ENCODE results near the gene KLLN. TPM values are rescaled to one million over a fixed set of nuclear protein-coding genes. Genes with fewer than 3 reads are reported as not detected.

The KLLN gene
- total and polyA plus RNA-seq, 2 of the 13 experiments (the other 11 are each of a cell fraction or from before 2014, with no cell fraction given) = 0.08 to 0.44 TPM

DNA sequence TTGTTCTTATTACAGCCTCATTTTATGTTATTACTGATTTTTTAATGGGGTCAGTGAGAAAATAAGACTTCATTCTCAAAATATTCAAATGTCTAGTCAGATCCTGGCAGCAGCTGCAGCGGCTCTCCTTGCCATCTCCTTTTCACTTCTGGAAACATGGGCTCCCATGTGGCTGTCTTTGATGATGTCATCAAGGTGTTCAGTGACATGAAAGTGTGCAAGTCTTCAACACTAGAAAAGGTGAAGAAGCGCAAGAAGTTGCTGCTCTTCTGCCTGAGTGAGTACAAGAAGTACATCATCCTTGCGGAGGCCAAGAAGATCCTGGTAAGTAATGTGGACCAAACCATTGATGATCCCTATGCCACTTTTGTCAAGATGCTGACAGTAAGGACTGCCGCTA, 19.6 kb downstream of the KLLN start:
- Histone ChIP-seq H3K9ac (ENCODE audit: insufficient read depth, low read depth, low read length) (no peak overlapping the region), H3K27me3 (ENCODE audit: control insufficient read depth in 1 of 2, insufficient read depth in 2 of 2, low read length in 2 of 2) (no peaks in the 10 kb centered on the region), H4K20me1 (ENCODE audit: insufficient read depth, low read length) (no peaks in the 10 kb centered on the region), H3K27ac (ENCODE audit: extremely low read length, insufficient read depth, low read length) (peak overlapping the region; percentile 31), H3K4me2 (ENCODE audit: low read depth, low read length) (no peak overlapping the region), H3K36me3 (replicated peaks in 1 of 2; ENCODE audit: control insufficient read depth in 1 of 2, insufficient read depth in 2 of 2, low read length in 2 of 2) (no peaks in the 10 kb centered on the region), H2AFZ (ENCODE audit: low read length) (no peak overlapping the region), H3K79me2 (ENCODE audit: insufficient read depth, low read length) (no peaks in the 10 kb centered on the region), H3K4me1 (ENCODE audit: insufficient read depth, low read length) (peaks cover 21% of the 10 kb centered on the region), H3K4me3 (replicated peaks in 1 of 3; ENCODE audit: insufficient read depth in 1 of 3, low read depth in 2 of 3, low read length in 3 of 3) (no peak overlapping the region), H3K9me3 (ENCODE audit: low read length) (no peaks in the 10 kb centered on the region)
- POLR2A ChIA-PET = no interaction called here
- in situ Hi-C loops (cut with HindIII; ENCODE audit: extremely low pct_ligation_motif_present, low pct_unique_long_range_greater_than_20kb) (no loop called here), intact Hi-C loops (cut with micrococcal nuclease; ENCODE audit: unreplicated experiment) (no loop called here)
- TSS peak; percentile 97 for BruUV-seq (replicated peaks)
- no peak for DNase-seq (ENCODE audit: low spot score)
- ATAC-seq = no peak
- CTCF ChIA-PET (ENCODE audit: low intra/inter-chr PET ratio, low total read pairs) = no interaction called here
- WGBS (ENCODE audit: low lambda C conversion rate) = 98% methylated on average over 4 of the region's 4 CpGs
- TF ChIP-seq ATM (IDR thresholded peaks at IDR 0.05; ENCODE audit: borderline replicate concordance) (no peak), CREB1 (IDR thresholded peaks at IDR 0.05) (peak; percentile 80), CREB1 (CRISPR knock-in tag; IDR thresholded peaks at IDR 0.05) (no peak), ATF7 (IDR thresholded peaks at IDR 0.05) (peak; percentile 92), ATF7 (CRISPR knock-in tag; IDR thresholded peaks at IDR 0.05) (no peak)
- FAIRE-seq = no peak

DNA sequence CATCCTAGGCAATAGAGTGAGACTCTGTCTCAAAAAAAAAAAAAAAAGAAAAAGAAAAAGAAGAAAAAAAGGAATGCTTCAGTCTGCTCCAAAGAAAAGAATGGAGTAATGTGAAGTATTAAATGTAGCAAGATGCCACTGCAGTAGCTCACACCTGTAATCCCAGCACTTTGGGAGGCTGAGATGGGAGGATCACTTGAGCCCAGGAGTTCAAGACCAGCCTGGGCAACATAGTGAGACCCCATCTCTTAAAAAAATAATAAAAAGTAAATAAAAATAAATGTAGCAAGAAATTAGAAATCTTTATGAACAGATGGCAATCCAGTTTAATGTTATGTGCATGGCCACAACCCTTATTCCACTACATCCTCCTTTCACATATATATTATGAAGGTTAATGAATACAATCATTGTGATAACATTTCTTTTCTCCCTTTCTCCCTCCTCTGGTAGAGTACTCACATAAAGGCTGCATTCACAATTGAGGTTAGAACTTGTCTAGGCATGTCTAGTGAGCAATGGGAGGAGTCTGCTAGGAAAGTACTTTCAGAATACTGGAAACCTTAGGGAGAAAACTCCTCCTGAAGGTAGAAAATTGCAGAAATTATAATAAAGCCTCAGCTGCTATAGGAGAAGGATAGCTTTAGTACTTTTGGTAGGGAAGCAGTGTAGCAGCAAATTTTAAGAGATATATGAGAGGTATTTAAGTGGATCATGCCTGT, 20.4 kb downstream of the KLLN start:
- intact Hi-C loops (cut with micrococcal nuclease; ENCODE audit: unreplicated experiment) = no loop called here
- POLR2A ChIA-PET = interaction anchor here (1.0 to 2.2 kb wide), 3 partner anchors 19 to 271 kb away, joined by 3 to 11 read pairs (median 10); partner anchors contain the start of gene ATAD1

More for the DNA sequence above, 20.4 kb downstream of the KLLN start:
- H3K4me2 ChIP-seq (ENCODE audit: low read depth, low read length) = no peak overlapping the region
- H3K27me3 ChIP-seq (ENCODE audit: control insufficient read depth in 1 of 2, insufficient read depth in 2 of 2, low read length in 2 of 2) = no peaks in the 10 kb centered on the region
- H3K4me3 ChIP-seq (replicated peaks in 1 of 3; ENCODE audit: insufficient read depth in 1 of 3, low read depth in 2 of 3, low read length in 3 of 3) = no peak overlapping the region
- no peaks in the 10 kb centered on the region for H3K79me2 ChIP-seq (ENCODE audit: insufficient read depth, low read length)
- H3K36me3 ChIP-seq (replicated peaks in 1 of 2; ENCODE audit: control insufficient read depth in 1 of 2, insufficient read depth in 2 of 2, low read length in 2 of 2) = no peaks in the 10 kb centered on the region
- no peaks in the 10 kb centered on the region for H3K9me3 ChIP-seq (ENCODE audit: low read length)
- no peak overlapping the region for H3K9ac ChIP-seq (ENCODE audit: insufficient read depth, low read depth, low read length)
- peaks cover 21% of the 10 kb centered on the region for H3K4me1 ChIP-seq (ENCODE audit: insufficient read depth, low read length)
- in situ Hi-C loops (cut with HindIII; ENCODE audit: extremely low pct_ligation_motif_present, low pct_unique_long_range_greater_than_20kb) = no loop called here
- no peaks in the 10 kb centered on the region for H4K20me1 ChIP-seq (ENCODE audit: insufficient read depth, low read length)
- peak; percentile 99 for TF ChIP-seq TP53 (CRISPR knock-in tag; conservative IDR thresholded peaks at IDR 0.05)
- TF ChIP-seq KLF6 (CRISPR knock-in tag; IDR thresholded peaks at IDR 0.05) = no peak
- TF ChIP-seq NCOA2 (CRISPR knock-in tag; IDR thresholded peaks at IDR 0.05) = 0 out of 2 replicates have a peak, but pooled peaks have one; percentile 10
- no peak for ATAC-seq
- DNase-seq (ENCODE audit: low spot score) = peak; percentile 60
- no peak for FAIRE-seq
- CTCF ChIA-PET (ENCODE audit: low intra/inter-chr PET ratio, low total read pairs) = no interaction called here
- H3K27ac ChIP-seq (ENCODE audit: extremely low read length, insufficient read depth, low read length) = peak overlapping the region; percentile 31
- BruUV-seq (replicated peaks) = TSS peak; percentile 91
- H2AFZ ChIP-seq (ENCODE audit: low read length) = no peak overlapping the region

All from HepG2 (cell line).